ENCODE results near the gene ATR.

DNA sequence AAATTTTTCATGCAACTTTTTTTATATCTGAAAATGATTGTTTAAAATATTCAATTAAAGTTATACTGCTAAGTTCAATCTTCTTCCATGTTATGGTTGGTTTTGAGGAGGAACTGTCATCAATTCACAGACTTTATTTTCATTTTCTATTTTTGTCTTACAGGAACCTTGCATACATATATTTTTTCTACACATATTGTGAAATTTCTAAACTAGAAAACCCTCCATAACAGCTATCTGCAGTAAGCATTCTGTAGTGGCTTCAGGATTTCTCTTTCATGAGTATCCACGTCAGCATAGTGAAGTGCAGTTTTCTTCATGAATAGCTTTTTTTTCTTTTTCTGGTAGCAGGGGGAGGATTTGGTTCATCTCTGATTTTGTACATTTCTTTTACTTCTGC, 48.2 kb downstream of the ATR start:
- TF ChIP-seq CREB1 (IDR thresholded peaks at IDR 0.05; ENCODE audit: low read depth) (no peak), HDAC2 (IDR thresholded peaks at IDR 0.05) (no peak)
- TF ChIP-seq, protein P1, sequence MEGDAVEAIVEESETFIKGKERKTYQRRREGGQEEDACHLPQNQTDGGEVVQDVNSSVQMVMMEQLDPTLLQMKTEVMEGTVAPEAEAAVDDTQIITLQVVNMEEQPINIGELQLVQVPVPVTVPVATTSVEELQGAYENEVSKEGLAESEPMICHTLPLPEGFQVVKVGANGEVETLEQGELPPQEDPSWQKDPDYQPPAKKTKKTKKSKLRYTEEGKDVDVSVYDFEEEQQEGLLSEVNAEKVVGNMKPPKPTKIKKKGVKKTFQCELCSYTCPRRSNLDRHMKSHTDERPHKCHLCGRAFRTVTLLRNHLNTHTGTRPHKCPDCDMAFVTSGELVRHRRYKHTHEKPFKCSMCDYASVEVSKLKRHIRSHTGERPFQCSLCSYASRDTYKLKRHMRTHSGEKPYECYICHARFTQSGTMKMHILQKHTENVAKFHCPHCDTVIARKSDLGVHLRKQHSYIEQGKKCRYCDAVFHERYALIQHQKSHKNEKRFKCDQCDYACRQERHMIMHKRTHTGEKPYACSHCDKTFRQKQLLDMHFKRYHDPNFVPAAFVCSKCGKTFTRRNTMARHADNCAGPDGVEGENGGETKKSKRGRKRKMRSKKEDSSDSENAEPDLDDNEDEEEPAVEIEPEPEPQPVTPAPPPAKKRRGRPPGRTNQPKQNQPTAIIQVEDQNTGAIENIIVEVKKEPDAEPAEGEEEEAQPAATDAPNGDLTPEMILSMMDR (IDR thresholded peaks at IDR 0.05 in 2 of 3, conservative IDR thresholded peaks at IDR 0.05 in 1 of 3; ENCODE audit: control insufficient read depth in 2 of 3, extremely low read depth in 1 of 3, insufficient read depth in 1 of 3, low read depth in 3 of 3, low read length in 3 of 3) = no peak
